Colonic mucosa (tissue), 4 donors: ENCODE measurements around the gene AP1B1. TPM values are rescaled to one million over a fixed set of nuclear protein-coding genes. Genes with fewer than 3 reads are reported as not detected.

Experiments
- DNase-seq: peaks from one replicate; pipeline ENCODE4 v3.0.0-alpha.2; 2020
- H3K27ac ChIP-seq: fragments of 200-600 bp; one replicate; pipeline ENCODE4 v1.8.0; 2021
- H3K27me3 ChIP-seq: fragments of 200-600 bp; one replicate; pipeline ENCODE4 v1.8.0; 2021
- H3K36me3 ChIP-seq: fragments of 200-600 bp; one replicate; pipeline ENCODE4 v1.8.0; 2021
- H3K4me1 ChIP-seq: fragments of 200-600 bp; one replicate; pipeline ENCODE4 v1.8.0; 2021; ENCODE audit warnings: mild to moderate bottlenecking
- H3K4me3 ChIP-seq: fragments of 200-600 bp; one replicate; pipeline ENCODE4 v1.8.0; 2021
- H3K9ac ChIP-seq, 2 donors: one replicate each; pipeline ENCODE4 v1.7.0; 2013; ENCODE audit warnings: control low read depth in 2 of 2, low read depth in 2 of 2, low read length in 2 of 2
- H3K9me3 ChIP-seq: fragments of 200-600 bp; one replicate; pipeline ENCODE4 v1.8.0; 2021
- CTCF ChIP-seq: fragments of 200-600 bp; IDR thresholded peaks from one replicate; pipeline ENCODE4 v1.8.0; 2022; ENCODE audit warnings: antibody characterized with exemption, mild to moderate bottlenecking
- intact Hi-C: fragments of 100-400 bp; cut with DNase I; formaldehyde crosslinking; loops from one replicate; pipeline ENCODE4 v1.14.1; 2022
- total RNA-seq, 2 donors: library from RNA; stranded (reverse); fragmentation: NEBNext Ultra II Directional in 1 of 2; extraction: Animal tissue kit (Norgen Biotek cat#: 25700) in 1 of 2; gene quantifications; one replicate each; pipeline ENCODE4 v1.2.1, GENCODE V29; 2021
- donor health status: healthy.
- donor health status: DM: no; HTN: no; CAD: no.
- donor health status: DM: no; HTN: no; CAD: no.

AP1B1 gene
- total RNA-seq, 2 donors from 2014 or later = 90.4 to 120 TPM

- no peak for TF ChIP-seq CTCF
- Histone ChIP-seq H3K9ac (no peak overlapping the region), H3K4me3 (no peak overlapping the region), H3K9me3 (no peaks in the 10 kb centered on the region), H3K36me3 (peaks cover 29% of the 10 kb centered on the region), H3K4me1 (no peaks in the 10 kb centered on the region), H3K27me3 (no peaks in the 10 kb centered on the region), H3K27ac (no peak overlapping the region)
- intact Hi-C loops = no loop called here
- DNase-seq = no peak
These were observed 47.1 kb downstream of the AP1B1 start for GRCh38 chr22:29341056-29341848.

- H3K27ac ChIP-seq = no peak overlapping the region
- H3K4me1 ChIP-seq = no peaks in the 10 kb centered on the region
- no peaks in the 10 kb centered on the region for H3K27me3 ChIP-seq
- intact Hi-C loops = no loop called here
- no peak overlapping the region for H3K9ac ChIP-seq
- no peaks in the 10 kb centered on the region for H3K9me3 ChIP-seq
- TF ChIP-seq CTCF = no peak
- DNase-seq = no peak
- no peak overlapping the region for H3K4me3 ChIP-seq
- H3K36me3 ChIP-seq = peaks cover 25% of the 10 kb centered on the region
These were observed 47.8 kb downstream of the AP1B1 start for GRCh38 chr22:29340566-29340965.

GRCh38 chr22:29339381-29340235, 48.8 kb downstream of the AP1B1 start:
- Histone ChIP-seq H3K27me3 (no peaks in the 10 kb centered on the region), H3K4me3 (no peak overlapping the region), H3K36me3 (peaks cover 24% of the 10 kb centered on the region), H3K27ac (no peak overlapping the region), H3K4me1 (no peaks in the 10 kb centered on the region), H3K9me3 (no peaks in the 10 kb centered on the region), H3K9ac (no peak overlapping the region)
- DNase-seq = no peak
- TF ChIP-seq CTCF = no peak
- intact Hi-C loops = no loop called here

- Histone ChIP-seq H3K27ac (no peak overlapping the region), H3K9me3 (no peaks in the 10 kb centered on the region), H3K4me1 (no peaks in the 10 kb centered on the region), H3K27me3 (no peaks in the 10 kb centered on the region), H3K4me3 (no peak overlapping the region), H3K36me3 (peaks cover 23% of the 10 kb centered on the region), H3K9ac (no peak overlapping the region)
- no peak for DNase-seq
- intact Hi-C loops = no loop called here
- no peak for TF ChIP-seq CTCF
These were observed 50.0 kb downstream of the AP1B1 start for GRCh38 chr22:29338398-29338797.

- H3K9me3 ChIP-seq = no peaks in the 10 kb centered on the region
- H3K4me3 ChIP-seq = no peak overlapping the region
- DNase-seq = no peak
- no peaks in the 10 kb centered on the region for H3K27me3 ChIP-seq
- peaks cover 21% of the 10 kb centered on the region for H3K36me3 ChIP-seq
- TF ChIP-seq CTCF = no peak
- no peak overlapping the region for H3K27ac ChIP-seq
- no peaks in the 10 kb centered on the region for H3K4me1 ChIP-seq
- H3K9ac ChIP-seq = no peak overlapping the region
- intact Hi-C loops = no loop called here
These were observed 50.6 kb downstream of the AP1B1 start for GRCh38 chr22:29337631-29338284.
